SIG-M5 treated with dmso at 0.1 percent for 504 hours (cell line): ENCODE measurements around the gene JUN.
A peak's percentile ranks its signal among the peaks of the same experiment; 100 is the strongest.

Experiments used
- DNase-seq: peaks from one replicate; lab custom pipeline; 2025; ENCODE audit not compliant: unreplicated experiment; lab: John Stamatoyannopoulos, UW

The JUN gene

GRCh38 chr1:58784758-58785441 lies 1.1 kb upstream of the JUN start:
- DNase-seq = peak; percentile 58

GRCh38 chr1:58783090-58783992 lies 506 bp downstream of the JUN start:
- DNase-seq = peak; percentile 61

GRCh38 chr1:58782178-58783089 lies 1.4 kb downstream of the JUN start:
- peak; percentile 60 for DNase-seq

- no peak for DNase-seq
These were observed 2.2 kb downstream of the JUN start for GRCh38 chr1:58781541-58782177.

DNA sequence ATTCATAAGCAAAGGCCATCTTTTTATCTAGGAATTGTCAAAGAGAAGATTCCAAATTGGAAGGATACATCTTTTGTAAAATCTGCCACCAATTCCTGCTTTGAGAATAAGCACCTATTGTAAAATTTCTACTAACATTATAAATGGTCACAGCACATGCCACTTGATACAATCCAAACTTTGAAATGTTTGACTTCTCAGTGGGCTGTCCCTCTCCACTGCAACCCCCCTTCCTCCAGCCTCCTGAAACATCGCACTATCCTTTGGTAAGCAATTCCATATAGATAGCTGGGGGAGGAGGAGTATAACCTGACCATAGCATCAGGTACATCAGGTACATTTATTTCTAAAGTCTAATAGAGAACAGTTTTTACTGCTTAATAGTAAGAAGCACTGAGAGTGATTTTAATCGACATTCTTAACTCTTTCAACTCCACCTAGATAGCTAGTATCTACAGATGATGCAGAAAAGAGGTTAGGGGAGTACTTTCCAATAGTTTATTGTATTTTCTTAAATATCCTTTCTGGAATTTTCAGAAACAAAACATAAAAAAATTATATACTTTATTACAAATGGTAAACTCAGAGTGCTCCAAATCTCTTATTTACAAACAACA lies 2.9 kb downstream of the JUN start:
- DNase-seq = no peak

GRCh38 chr1:58780411-58780810 lies 3.4 kb downstream of the JUN start:
- DNase-seq = no peak

- no peak for DNase-seq
These were observed 4.0 kb downstream of the JUN start for GRCh38 chr1:58779801-58780382.

DNA sequence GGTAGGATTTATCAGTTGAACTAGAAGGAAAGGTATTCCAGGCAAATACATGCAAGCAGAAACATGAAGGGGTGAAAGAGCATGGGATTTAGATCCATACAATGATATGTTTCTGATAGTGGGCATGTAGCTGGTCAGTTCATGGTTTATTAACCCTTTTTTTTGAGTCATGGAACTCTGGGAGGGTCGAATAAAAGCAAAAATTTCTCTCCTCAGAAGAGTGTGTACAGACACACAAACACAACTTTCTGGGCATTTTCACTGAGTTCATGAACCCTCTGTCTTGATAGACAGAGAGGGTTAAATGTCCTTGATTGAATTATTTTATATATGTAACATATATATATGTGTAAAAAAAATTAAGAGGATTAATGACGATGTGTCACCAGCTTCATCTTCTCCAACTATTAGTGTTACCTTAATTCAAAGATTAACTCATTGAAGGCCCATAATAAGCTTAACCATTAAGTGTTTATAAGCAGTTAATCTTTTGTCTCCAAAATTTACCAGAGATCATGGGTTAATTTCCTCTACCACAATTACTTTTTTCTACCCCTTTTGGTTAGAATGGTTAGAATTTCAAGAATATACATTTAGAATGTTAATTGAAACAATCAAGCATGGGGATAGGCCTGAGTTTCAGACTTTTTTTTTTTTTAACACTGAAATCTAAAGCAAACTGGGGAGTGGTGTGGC lies 4.6 kb downstream of the JUN start:
- DNase-seq = no peak

- no peak for DNase-seq
These were observed 5.4 kb downstream of the JUN start for GRCh38 chr1:58778385-58779000.

GRCh38 chr1:58774027-58774426 lies 9.8 kb downstream of the JUN start:
- DNase-seq = no peak

DNA sequence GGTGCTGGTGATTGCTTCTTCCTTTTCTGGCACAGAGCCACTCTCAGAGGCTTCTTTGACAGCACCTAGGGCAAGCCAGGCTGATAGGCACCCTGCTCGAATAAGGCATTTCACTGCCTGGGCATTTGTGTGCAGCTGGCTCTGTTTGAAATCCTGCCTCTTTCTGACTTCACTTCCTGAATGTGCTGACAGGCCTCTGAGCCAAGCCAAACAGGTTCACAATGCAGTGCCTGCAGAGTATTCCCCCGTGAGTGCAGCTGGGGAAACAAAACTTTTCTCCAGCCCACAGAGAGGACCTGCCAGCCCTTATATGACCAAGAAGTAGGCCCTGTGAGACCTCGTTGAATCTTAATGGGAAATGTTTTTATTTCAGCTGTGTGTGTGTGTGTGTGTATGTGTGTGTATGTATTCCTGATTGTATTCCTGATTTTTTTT lies 10.4 kb downstream of the JUN start:
- no peak for DNase-seq

DNA sequence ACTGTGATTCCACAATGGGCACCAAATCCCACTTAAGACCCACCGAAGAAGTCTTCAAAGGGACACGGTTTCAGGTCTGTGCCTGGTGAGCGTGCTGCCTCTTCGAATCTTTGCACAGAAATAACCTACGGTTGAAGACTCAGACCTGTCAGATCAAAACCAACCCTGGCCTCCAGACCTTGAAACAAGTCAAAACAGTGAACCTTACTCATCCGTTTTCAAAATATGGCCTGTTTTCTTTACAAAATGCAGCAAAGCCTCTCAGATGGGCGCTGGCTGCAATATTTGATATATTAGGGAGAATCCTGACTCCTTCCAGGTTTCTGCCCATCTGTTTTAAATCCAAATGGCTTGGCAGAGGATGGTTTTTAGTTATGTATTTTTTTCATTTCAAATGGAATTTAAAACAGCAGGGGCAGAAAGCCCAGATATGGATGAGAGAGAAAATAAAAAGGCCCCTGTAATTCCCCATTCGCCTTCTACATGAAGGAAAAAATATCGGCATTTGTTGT lies 14.0 kb downstream of the JUN start:
- no peak for DNase-seq

GRCh38 chr1:58768971-58769808 lies 14.7 kb downstream of the JUN start:
- no peak for DNase-seq

- no peak for DNase-seq
These were observed 15.6 kb downstream of the JUN start for GRCh38 chr1:58768191-58768731.

DNA sequence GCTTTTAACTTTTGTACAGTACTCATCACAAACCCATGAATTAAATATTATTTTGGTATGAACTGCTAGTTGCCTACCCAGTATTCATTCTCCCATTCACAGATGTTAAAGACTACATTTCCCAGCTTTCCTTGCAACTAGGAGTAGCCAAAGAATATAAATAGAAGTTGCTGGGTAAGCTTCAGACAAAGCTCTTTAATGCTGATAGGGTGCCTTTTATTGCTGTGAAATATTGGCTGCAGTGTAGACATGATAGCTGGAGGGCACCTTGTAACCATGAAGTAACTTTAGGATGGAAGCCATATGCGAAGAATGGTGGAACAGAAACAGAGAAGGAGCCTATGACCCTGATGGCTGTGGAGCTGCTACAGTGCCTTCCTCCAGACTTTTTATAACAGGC lies 16.7 kb downstream of the JUN start:
- no peak for DNase-seq

DNA sequence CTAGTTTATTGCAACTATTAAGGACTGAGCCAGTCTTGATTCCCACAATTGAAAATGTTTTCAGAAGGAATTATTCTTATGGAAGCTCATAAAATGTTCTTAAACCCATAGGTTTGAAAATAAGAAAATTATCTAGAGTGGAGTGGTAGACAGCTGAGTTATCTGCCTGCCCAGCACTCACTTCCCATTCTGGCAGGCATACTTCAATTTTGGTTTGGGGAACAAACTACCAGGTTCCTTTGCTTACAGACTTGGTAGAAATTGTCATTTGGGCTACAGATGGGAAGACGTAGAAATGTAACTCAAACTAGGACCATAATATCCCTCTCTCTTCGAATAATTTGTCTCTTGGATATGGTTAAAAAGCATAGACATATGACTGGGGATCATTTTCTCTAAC lies 18.4 kb downstream of the JUN start:
- no peak for DNase-seq

DNA sequence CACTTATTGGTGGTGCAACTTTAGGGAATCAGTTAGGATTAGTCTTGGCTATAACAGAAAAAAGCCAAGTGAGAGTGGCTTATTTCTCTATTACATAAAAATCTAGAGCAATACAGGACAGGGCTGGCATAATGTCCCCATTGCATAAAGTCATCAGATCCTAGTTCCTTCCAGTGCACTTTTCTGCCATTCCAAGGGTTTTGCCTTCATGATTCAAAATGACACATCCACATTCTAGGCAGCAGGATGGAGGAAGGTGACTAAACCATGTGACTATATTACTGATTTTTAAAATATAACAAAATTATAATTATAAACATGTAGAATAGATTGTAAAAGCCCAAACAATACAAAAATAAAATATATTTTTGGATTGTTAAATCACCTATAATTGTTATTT lies 18.8 kb downstream of the JUN start:
- no peak for DNase-seq
